WERI-Rb-1 (cell line): ENCODE data around the gene ZBED4.
A peak's percentile ranks its signal among the peaks of the same experiment; 100 is the strongest.

Experiments
- DNase-seq: peaks from one replicate; pipeline ENCODE4 v3.0.0-alpha.2; 2020
- H3K27ac ChIP-seq: fragments of 250-450 bp; sonication (Bioruptor Pico); 2 replicates; pipeline ENCODE4 v1.5.1; 2020; ENCODE audit warnings: mild to moderate bottlenecking, moderate library complexity
- H3K27me3 ChIP-seq: fragments of 250-450 bp; sonication (Bioruptor Pico); 2 replicates; pipeline ENCODE4 v1.5.1; 2021; ENCODE audit warnings: mild to moderate bottlenecking, low read depth, moderate library complexity; ENCODE audit not compliant: insufficient read depth, severe bottlenecking
- H3K36me3 ChIP-seq: fragments of 250-450 bp; sonication (Bioruptor Pico); 2 replicates; pipeline ENCODE4 v1.5.1; 2020; ENCODE audit warnings: mild to moderate bottlenecking, moderate library complexity
- H3K4me3 ChIP-seq: 2 replicates; pipeline ENCODE4 v1.5.1; 2011; ENCODE audit warnings: low read depth, mild to moderate bottlenecking, control low read depth, low read length
- H3K9me3 ChIP-seq: fragments of 250-450 bp; sonication (Bioruptor Pico); 2 replicates; pipeline ENCODE4 v1.5.1; 2021; ENCODE audit warnings: mild to moderate bottlenecking, moderate library complexity; ENCODE audit not compliant: severe bottlenecking
- TF ChIP-seq, protein P1 (sequence below): IDR thresholded peaks from 2 replicates; pipeline ENCODE4 v1.5.1; 2011; ENCODE audit warnings: low read depth, mild to moderate bottlenecking, control low read depth, inconsistent platforms, low read length

ZBED4 gene

DNA sequence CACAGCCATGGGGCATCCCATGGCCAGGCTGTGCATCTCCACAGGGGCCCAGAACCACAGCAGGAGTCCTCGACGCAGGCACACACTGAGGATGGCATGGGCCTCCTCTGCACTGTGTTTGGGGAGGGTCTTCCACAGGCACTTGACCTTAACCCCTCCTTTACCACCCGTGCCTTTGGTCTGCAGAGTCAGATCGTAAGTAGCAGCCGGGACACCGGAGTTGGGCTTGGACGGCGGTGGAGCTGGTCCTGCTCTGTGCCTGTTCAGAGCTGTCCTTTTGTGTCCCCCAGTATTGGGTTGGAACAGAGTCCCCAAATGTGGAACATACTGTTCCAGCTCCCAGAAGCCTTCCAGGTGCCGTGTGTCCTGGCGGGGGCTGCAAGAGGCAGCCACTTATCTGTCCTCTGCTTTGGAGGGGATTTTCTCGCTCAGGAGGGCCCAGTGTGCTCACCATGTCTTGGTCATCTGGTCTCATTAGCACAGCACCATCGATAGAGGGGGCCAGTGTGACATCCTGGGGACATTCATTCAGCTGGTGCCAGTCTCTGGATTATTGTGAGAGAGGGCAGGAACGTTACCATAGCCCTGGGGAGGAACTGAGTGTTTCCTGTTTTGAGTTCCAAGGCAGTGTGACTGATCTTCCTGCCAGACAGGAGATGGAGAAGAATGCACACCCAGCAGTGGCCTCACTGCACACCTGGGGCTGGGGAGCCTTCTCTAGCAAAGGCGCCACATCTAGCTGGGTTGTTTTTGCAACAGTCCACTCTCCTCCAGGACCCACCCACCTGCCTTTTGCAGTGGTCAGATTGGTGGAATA is 77.2 kb downstream of the ZBED4 start:
- peak; percentile 79 for DNase-seq
- H3K27ac ChIP-seq, result no peak overlapping the region
- H3K36me3 ChIP-seq, result peaks cover 5% of the 10 kb centered on the region; the same call in 1 of the 2 replicates
- peaks cover 4% of the 10 kb centered on the region for H3K27me3 ChIP-seq
- H3K4me3 ChIP-seq, result no peak overlapping the region
- H3K9me3 ChIP-seq, result no peaks in the 10 kb centered on the region
- TF ChIP-seq, protein P1, sequence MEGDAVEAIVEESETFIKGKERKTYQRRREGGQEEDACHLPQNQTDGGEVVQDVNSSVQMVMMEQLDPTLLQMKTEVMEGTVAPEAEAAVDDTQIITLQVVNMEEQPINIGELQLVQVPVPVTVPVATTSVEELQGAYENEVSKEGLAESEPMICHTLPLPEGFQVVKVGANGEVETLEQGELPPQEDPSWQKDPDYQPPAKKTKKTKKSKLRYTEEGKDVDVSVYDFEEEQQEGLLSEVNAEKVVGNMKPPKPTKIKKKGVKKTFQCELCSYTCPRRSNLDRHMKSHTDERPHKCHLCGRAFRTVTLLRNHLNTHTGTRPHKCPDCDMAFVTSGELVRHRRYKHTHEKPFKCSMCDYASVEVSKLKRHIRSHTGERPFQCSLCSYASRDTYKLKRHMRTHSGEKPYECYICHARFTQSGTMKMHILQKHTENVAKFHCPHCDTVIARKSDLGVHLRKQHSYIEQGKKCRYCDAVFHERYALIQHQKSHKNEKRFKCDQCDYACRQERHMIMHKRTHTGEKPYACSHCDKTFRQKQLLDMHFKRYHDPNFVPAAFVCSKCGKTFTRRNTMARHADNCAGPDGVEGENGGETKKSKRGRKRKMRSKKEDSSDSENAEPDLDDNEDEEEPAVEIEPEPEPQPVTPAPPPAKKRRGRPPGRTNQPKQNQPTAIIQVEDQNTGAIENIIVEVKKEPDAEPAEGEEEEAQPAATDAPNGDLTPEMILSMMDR, result peak; percentile 79

DNA sequence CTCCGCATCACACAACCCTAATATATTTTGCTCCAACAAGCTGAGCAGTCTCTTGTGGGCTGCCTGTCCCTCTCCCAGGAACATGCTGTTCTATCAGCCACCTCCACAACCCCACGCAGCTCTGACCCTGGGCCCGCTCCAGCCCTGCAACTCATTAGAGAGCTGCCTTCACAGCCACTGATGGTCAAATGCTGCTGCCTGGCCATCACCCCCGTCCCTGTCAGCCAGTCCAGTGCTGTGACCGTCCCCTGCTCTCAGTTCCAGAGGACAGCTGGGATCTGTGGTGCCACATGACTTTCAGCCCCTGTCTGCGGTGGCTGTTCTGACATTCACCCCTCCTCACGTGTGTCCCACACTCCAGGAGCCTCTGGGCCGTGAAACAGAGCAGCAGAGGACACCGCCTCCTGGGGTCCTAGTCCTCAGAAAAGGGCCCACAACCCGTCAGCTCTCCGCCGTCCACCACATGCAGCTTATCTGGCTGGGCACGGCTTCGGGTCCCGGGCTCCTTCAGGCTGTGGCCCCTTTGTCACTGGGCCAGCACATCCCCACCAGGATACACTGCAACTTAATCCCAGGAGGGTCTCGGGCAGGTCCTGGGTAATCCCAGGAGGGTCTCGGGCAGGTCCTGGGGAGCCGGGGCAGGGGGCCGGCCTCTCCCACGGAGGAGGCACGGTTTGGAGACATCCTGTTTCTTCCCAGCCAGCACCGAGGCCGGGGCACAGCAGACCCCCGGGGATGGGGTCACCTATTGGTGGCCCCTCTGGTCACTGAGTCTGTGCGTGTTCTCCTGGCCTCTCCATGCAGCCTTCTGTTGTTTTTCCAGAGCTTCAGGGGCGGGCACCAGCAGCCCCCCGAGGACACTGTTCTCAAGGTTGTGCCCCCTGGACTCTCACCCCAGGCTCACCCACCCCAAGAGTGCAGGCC is 79.9 kb downstream of the ZBED4 start:
- TF ChIP-seq, protein P1, result no peak
- Histone ChIP-seq H3K27ac (peak overlapping the region; percentile 67), H3K36me3 (no peaks in the 10 kb centered on the region)

DNA sequence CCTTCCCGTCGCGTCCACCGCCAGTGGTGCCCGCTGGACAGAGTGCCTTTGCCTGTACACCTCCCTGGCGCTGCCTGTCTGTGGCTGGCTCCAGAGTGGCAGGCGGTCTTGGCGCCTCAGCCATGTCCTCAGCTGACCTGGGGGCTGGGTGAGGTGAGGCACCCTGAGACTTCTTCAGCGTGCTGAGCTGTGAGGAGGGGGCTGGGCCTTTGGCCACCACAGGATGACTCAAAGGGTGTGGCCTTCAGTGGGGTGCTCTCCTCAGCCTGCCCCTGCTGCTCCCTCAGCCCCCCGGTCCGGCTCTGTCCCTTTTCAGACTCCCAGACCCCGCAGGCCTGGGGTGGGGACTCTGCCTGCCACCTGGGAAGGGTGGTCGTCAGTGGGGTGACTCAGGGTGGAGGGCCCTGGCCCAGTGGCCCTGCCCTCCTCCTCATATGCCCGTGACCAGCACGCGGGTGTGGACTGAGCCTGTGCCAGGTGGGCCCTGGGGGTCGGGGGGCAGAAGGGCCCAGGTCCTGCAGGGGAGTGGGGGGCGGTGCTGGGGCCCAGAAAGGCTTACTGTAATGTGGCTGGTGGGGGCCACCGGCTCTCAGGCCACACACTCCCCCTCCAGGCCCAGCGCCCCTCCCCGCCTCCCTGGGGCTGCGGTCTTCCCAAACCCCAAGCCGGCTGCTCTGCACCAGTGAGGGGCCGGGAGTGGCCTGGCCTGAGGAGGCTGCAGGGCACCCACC is 80.7 kb downstream of the ZBED4 start:
- H3K4me3 ChIP-seq, result peak overlapping the region; percentile 42
- peak; percentile 91 for DNase-seq
- H3K27me3 ChIP-seq, result peaks cover 4% of the 10 kb centered on the region
- peak overlapping the region; percentile 67 for H3K27ac ChIP-seq
- TF ChIP-seq, protein P1, result no peak
- H3K9me3 ChIP-seq, result no peaks in the 10 kb centered on the region
- H3K36me3 ChIP-seq, result no peaks in the 10 kb centered on the region

More for the DNA sequence above, 79.9 kb downstream of the ZBED4 start:
- peak overlapping the region; percentile 23 for H3K4me3 ChIP-seq
- no peaks in the 10 kb centered on the region for H3K9me3 ChIP-seq
- peak; percentile 72 for DNase-seq
- peaks cover 4% of the 10 kb centered on the region for H3K27me3 ChIP-seq

DNA sequence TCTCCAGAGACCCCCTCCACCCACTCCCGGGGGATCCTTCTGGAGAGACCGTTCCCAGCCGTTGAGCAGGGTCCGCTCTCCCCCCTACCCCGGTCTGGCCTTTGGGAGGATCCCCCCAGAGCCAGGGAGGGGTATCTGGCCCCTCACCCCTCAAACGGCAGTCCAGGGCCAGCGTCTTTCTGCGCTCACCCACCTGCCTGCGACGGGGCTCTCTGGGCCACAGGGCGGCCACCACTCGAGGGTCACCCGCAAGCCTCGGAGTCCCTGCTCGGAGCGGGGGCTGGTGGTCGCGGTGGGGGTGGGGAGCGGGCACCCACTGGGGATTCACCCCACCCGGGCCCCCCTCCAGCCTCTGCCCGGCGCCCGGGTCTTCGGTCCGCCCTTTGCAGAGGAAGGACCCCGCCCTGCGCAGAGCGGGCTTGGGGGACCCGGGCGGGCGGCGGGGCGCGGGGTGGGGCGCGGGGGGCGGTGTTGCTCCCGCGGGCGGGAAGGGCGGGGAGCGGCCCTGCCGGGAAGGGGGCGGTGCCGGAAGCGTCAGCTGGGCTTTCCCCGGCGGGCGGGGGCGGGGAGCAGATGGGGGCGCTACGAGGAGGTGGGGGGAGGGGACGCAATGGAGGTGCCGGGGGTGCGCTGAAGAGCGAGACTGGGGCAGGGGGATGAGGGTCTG is 81.4 kb downstream of the ZBED4 start:
- no peaks in the 10 kb centered on the region for H3K36me3 ChIP-seq
- TF ChIP-seq, protein P1, result no peak
- DNase-seq, result peak; percentile 79
- peak overlapping the region; percentile 67 for H3K27ac ChIP-seq
- peak overlapping the region; percentile 42 for H3K4me3 ChIP-seq
- H3K9me3 ChIP-seq, result no peaks in the 10 kb centered on the region
- peaks cover under 1% of the 10 kb centered on the region for H3K27me3 ChIP-seq

DNA sequence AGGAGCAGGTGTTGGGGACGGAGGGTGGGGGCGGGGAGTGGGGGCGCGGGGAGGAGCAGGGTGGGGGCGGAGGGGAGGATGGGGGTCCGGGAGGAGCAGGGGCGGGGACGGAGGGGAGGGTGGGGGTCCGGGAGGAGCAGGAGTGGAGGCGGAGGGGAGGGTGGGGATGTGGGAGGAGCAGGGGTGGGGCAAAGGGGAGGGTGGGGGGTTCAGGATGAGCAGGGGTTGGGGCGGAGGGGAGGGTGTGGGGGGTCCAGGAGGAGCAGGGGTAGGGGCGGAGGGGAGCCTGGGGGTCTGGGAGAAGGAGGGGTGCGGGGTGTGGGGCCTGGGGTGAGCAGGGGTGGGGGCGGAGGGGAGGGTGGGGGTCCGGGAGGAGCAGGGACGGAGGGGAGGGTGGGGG is 81.9 kb downstream of the ZBED4 start:
- TF ChIP-seq, protein P1, result no peak
- Histone ChIP-seq H3K27me3 (no peaks in the 10 kb centered on the region), H3K4me3 (no peak overlapping the region), H3K27ac (no peak overlapping the region), H3K36me3 (no peaks in the 10 kb centered on the region), H3K9me3 (no peaks in the 10 kb centered on the region)
- peak; percentile 50 for DNase-seq
